Stimulated activated CD4-positive, alpha-beta T cell treated with anti-CD3 and anti-CD28 coated beads, Interleukin-2, amount 100 ng/mL, for 4 hours (primary cell): ENCODE measurements around the gene TMEFF1.

Experiments
- DNase-seq: peaks from one replicate; pipeline ENCODE4 v3.0.0-alpha.2; 2020; ENCODE audit warnings: low read depth

Gene TMEFF1

GRCh38 chr9:100619194-100619593 lies 146.2 kb downstream of the TMEFF1 start:
- DNase-seq, result no peak

GRCh38 chr9:100619665-100620064 lies 146.7 kb downstream of the TMEFF1 start:
- no peak for DNase-seq

GRCh38 chr9:100623969-100624368 lies 151.0 kb downstream of the TMEFF1 start:
- no peak for DNase-seq

GRCh38 chr9:100626949-100627348 lies 154.0 kb downstream of the TMEFF1 start:
- no peak for DNase-seq
